ENCODE measurements around the gene ACAN. TPM values are rescaled to one million over a fixed set of nuclear protein-coding genes. Genes with fewer than 3 reads are reported as not detected.

Gene ACAN
- total RNA-seq, 2 experiments from 2014 or later = not detected

DNA sequence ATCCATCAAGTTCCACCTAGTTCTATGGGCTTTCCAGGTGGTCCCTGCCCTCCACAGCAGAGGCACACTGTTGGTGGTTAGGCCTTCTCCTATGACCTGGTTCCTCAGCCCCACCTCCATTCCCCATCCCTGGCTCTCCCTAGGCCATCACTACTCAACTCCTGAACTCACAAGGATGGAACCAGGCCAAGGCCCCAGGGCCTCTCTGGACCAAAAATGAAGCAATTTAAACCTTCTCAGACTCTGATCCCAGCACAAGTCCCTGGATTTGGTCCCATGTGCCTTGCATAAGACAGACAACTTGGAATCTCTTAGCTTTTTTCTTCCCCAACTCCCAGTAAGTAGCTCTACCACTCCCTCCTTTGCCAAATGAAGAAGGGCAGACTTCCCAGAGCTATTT is 14.4 kb upstream of the ACAN start:
- Mint-ChIP-seq H3K36me3 (ENCODE audit: low read depth) (no peaks in the 10 kb centered on the region), H3K9me3 (no peaks in the 10 kb centered on the region), H3K27ac (no peak overlapping the region), H3K4me3 (no peak overlapping the region), H3K4me1 (no peaks in the 10 kb centered on the region), H3K27me3 (peaks cover 29% of the 10 kb centered on the region)
- CTCF ChIA-PET = interaction anchor here (1.0 kb wide), 1 partner anchor 570 kb away, joined by 3 read pairs; no protein-coding TSS in a partner anchor
- DNase-seq = no peak
- POLR2A ChIA-PET = no interaction called here

GRCh38 chr15:88790486-88790885 is 12.8 kb upstream of the ACAN start:
- CTCF ChIA-PET = interaction anchor here (1.3 kb wide), 1 partner anchor 9 kb away, joined by 3 read pairs; no protein-coding TSS in a partner anchor
- H3K4me1 Mint-ChIP-seq = no peaks in the 10 kb centered on the region
- H3K4me3 Mint-ChIP-seq = no peak overlapping the region
- peaks cover 36% of the 10 kb centered on the region for H3K27me3 Mint-ChIP-seq
- no peak for DNase-seq
- no peaks in the 10 kb centered on the region for H3K36me3 Mint-ChIP-seq (ENCODE audit: low read depth)
- H3K27ac Mint-ChIP-seq = no peak overlapping the region
- no peaks in the 10 kb centered on the region for H3K9me3 Mint-ChIP-seq
- POLR2A ChIA-PET = interaction anchor here (0.5 kb wide), 1 partner anchor 41 kb away, joined by 4 read pairs; no protein-coding TSS in a partner anchor

GRCh38 chr15:88791637-88792036 is 11.6 kb upstream of the ACAN start:
- CTCF ChIA-PET = interaction anchor here (0.6 kb wide), 1 partner anchor 44 kb away, joined by 3 read pairs; no protein-coding TSS in a partner anchor
- DNase-seq = no peak
- Mint-ChIP-seq H3K4me3 (no peak overlapping the region), H3K9me3 (no peaks in the 10 kb centered on the region), H3K27me3 (peaks cover 35% of the 10 kb centered on the region), H3K27ac (no peak overlapping the region), H3K4me1 (no peaks in the 10 kb centered on the region), H3K36me3 (ENCODE audit: low read depth) (no peaks in the 10 kb centered on the region)
- POLR2A ChIA-PET = no interaction called here

GRCh38 chr15:88792342-88793282 is 10.6 kb upstream of the ACAN start:
- CTCF ChIA-PET = interaction anchor here (0.6 kb wide), 1 partner anchor 43 kb away, joined by 3 read pairs; no protein-coding TSS in a partner anchor
- no peaks in the 10 kb centered on the region for H3K4me1 Mint-ChIP-seq

DNA sequence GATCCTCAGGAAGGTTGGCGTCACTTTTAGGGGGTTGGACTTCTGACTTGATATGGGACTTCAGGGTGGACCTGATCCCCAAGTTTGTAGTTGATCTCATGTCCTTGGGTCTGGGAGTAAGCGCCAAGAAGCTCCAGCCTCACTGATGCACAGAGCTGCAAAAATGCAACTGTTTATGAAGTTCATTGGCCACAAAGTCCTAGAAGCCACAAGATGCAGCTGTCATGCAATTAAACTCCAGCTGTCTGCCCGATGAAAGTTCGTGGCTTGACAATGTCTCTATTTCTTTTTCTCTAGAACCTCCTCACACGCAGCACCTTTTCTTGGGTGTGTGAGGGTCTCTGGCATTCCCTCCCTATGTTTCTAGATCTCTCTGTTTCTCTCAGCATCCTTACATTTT is 9.2 kb upstream of the ACAN start:
- no peak for DNase-seq
- H3K36me3 Mint-ChIP-seq (ENCODE audit: low read depth) = no peaks in the 10 kb centered on the region
- no peaks in the 10 kb centered on the region for H3K4me1 Mint-ChIP-seq
- H3K27me3 Mint-ChIP-seq = peaks cover 41% of the 10 kb centered on the region
- H3K4me3 Mint-ChIP-seq = no peak overlapping the region
- CTCF ChIA-PET = no interaction called here
- no peaks in the 10 kb centered on the region for H3K9me3 Mint-ChIP-seq
- H3K27ac Mint-ChIP-seq = no peak overlapping the region
- POLR2A ChIA-PET = no interaction called here

More at GRCh38 chr15:88792342-88793282, 10.6 kb upstream of the ACAN start:
- H3K27me3 Mint-ChIP-seq = peaks cover 36% of the 10 kb centered on the region
- H3K36me3 Mint-ChIP-seq (ENCODE audit: low read depth) = no peaks in the 10 kb centered on the region
- no peaks in the 10 kb centered on the region for H3K9me3 Mint-ChIP-seq
- no peak overlapping the region for H3K4me3 Mint-ChIP-seq
- no peak overlapping the region for H3K27ac Mint-ChIP-seq
- POLR2A ChIA-PET = no interaction called here
- no peak for DNase-seq

DNA sequence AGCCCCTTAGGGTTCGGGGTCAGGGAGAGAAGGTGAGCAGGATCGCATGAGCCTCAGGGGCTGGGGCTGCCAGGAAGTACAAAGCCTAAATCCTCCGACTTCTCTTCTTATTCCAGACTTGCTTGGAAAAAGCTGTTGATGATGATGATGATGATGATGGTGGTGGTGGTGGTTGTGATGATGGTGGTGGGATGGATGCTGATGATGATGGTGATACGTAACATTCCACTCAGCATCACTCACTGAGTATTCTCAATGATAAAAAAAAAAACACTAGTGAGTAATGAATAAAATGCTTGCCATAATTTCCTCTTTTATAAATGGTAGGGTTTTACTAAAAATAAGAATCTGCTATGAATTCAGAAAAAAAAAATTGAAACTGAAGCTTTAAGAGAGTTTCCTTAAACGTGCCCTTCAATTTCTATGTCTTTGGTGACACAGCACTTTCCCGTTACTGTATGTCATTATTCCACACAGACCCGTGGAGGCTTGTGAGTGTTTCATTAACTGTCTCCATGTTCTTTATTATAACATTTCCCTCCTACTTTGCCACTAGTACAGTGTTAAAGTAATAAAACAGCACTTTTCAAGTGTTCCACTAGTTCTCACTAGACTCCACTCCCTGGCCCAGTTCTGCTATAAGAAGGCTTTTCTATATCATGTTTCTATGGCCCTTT is 5.4 kb upstream of the ACAN start:
- ChIA-PET CTCF (no interaction called here), POLR2A (no interaction called here)
- H3K27me3 Mint-ChIP-seq = peaks cover 57% of the 10 kb centered on the region

GRCh38 chr15:88799341-88799740 is 3.9 kb upstream of the ACAN start:
- DNase-seq = no peak
- CTCF ChIA-PET = interaction anchor here (0.9 kb wide), 1 partner anchor 9 kb away, joined by 3 read pairs; no protein-coding TSS in a partner anchor
- Mint-ChIP-seq H3K27me3 (peaks cover 53% of the 10 kb centered on the region), H3K9me3 (no peaks in the 10 kb centered on the region), H3K4me1 (peaks cover 3% of the 10 kb centered on the region), H3K27ac (no peak overlapping the region), H3K36me3 (ENCODE audit: low read depth) (peaks cover 2% of the 10 kb centered on the region), H3K4me3 (no peak overlapping the region)
- POLR2A ChIA-PET = no interaction called here

More for the DNA sequence above, 5.4 kb upstream of the ACAN start:
- no peak for DNase-seq
- no peak overlapping the region for H3K27ac Mint-ChIP-seq
- peaks cover 3% of the 10 kb centered on the region for H3K4me1 Mint-ChIP-seq
- H3K4me3 Mint-ChIP-seq = no peak overlapping the region
- H3K36me3 Mint-ChIP-seq (ENCODE audit: low read depth) = peaks cover 2% of the 10 kb centered on the region
- no peaks in the 10 kb centered on the region for H3K9me3 Mint-ChIP-seq

DNA sequence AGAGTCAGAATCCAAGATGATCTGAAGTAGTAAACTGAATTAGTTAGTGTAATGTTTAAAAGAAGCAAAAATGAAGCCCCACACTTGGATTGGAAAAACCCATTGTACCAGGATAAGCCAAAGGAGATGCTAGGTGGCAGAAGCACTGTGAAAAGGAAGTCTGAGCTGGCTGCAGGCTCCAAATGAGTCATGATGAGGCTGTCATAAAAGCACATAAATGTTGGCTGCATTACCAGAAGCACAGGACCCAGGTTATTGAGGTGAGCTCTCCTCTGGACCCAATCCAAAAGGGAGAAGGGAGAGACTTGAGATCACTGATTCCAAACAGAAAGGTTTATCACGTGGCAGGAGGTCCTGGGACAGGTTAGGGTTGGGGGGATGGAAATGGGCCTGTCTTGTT is 3.2 kb upstream of the ACAN start:
- ChIA-PET POLR2A (no interaction called here), CTCF (interaction anchor here (0.9 to 1.0 kb wide), 3 partner anchors 10 to 105 kb away, joined by 3 read pairs; no protein-coding TSS in a partner anchor)
- Mint-ChIP-seq H3K36me3 (ENCODE audit: low read depth) (peaks cover 2% of the 10 kb centered on the region), H3K4me3 (no peak overlapping the region), H3K27ac (no peak overlapping the region), H3K9me3 (no peaks in the 10 kb centered on the region), H3K4me1 (peaks cover 3% of the 10 kb centered on the region), H3K27me3 (peaks cover 56% of the 10 kb centered on the region)
- no peak for DNase-seq

- H3K27ac Mint-ChIP-seq = no peak overlapping the region
- ChIA-PET CTCF (interaction anchor here (1.0 kb wide), 1 partner anchor 104 kb away, joined by 3 read pairs; no protein-coding TSS in a partner anchor), POLR2A (no interaction called here)
- no peaks in the 10 kb centered on the region for H3K9me3 Mint-ChIP-seq
- peaks cover 61% of the 10 kb centered on the region for H3K27me3 Mint-ChIP-seq
- peaks cover 2% of the 10 kb centered on the region for H3K36me3 Mint-ChIP-seq (ENCODE audit: low read depth)
- no peak overlapping the region for H3K4me3 Mint-ChIP-seq
- no peak for DNase-seq
- peaks cover 3% of the 10 kb centered on the region for H3K4me1 Mint-ChIP-seq
Measured at GRCh38 chr15:88800738-88801137, 2.5 kb upstream of the ACAN start.

- H3K27ac Mint-ChIP-seq = no peak overlapping the region
- no peaks in the 10 kb centered on the region for H3K9me3 Mint-ChIP-seq
- peaks cover 2% of the 10 kb centered on the region for H3K36me3 Mint-ChIP-seq (ENCODE audit: low read depth)
- ChIA-PET CTCF (interaction anchor here (0.6 kb wide), 1 partner anchor 16 kb away, joined by 3 read pairs; no protein-coding TSS in a partner anchor), POLR2A (no interaction called here)
- H3K4me3 Mint-ChIP-seq = peak overlapping the region; percentile 28
- peaks cover 3% of the 10 kb centered on the region for H3K4me1 Mint-ChIP-seq
- peaks cover 57% of the 10 kb centered on the region for H3K27me3 Mint-ChIP-seq
- DNase-seq = no peak
Measured at GRCh38 chr15:88802250-88802990, 816 bp upstream of the ACAN start.

DNA sequence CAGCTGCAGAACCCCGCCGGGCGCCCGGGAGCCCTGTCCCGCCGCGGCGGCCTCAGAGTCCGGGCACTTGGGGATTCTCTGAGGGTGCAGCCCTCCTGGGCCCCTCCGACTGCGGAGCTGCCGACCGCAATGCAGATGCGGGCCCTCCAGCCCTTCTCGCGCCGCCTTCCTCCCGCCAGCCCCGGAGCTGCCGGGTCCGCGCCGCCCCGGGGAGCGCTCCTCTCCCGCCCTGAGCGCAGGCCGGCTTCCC is 320 bp upstream of the ACAN start:
- ChIA-PET CTCF (interaction anchor here (0.6 kb wide), 1 partner anchor 17 kb away, joined by 3 read pairs; no protein-coding TSS in a partner anchor), POLR2A (no interaction called here)
- no peak for DNase-seq
- H3K27me3 Mint-ChIP-seq = peaks cover 54% of the 10 kb centered on the region
- H3K4me1 Mint-ChIP-seq = peaks cover 3% of the 10 kb centered on the region
- peaks cover 2% of the 10 kb centered on the region for H3K36me3 Mint-ChIP-seq (ENCODE audit: low read depth)
- no peak overlapping the region for H3K27ac Mint-ChIP-seq
- H3K4me3 Mint-ChIP-seq = no peak overlapping the region
- H3K9me3 Mint-ChIP-seq = no peaks in the 10 kb centered on the region

- H3K4me3 Mint-ChIP-seq = no peak overlapping the region
- H3K4me1 Mint-ChIP-seq = peaks cover 3% of the 10 kb centered on the region
- DNase-seq = no peak
- no peaks in the 10 kb centered on the region for H3K9me3 Mint-ChIP-seq
- H3K27me3 Mint-ChIP-seq = peaks cover 50% of the 10 kb centered on the region
- peaks cover 2% of the 10 kb centered on the region for H3K36me3 Mint-ChIP-seq (ENCODE audit: low read depth)
- ChIA-PET POLR2A (no interaction called here), CTCF (no interaction called here)
- no peak overlapping the region for H3K27ac Mint-ChIP-seq
Measured at GRCh38 chr15:88803920-88804247, 648 bp downstream of the ACAN start.

- POLR2A ChIA-PET = no interaction called here
- H3K36me3 Mint-ChIP-seq (ENCODE audit: low read depth) = peaks cover 2% of the 10 kb centered on the region
Measured at GRCh38 chr15:88804257-88804656, 1.0 kb downstream of the ACAN start.

More at GRCh38 chr15:88804257-88804656, 1.0 kb downstream of the ACAN start:
- H3K4me3 Mint-ChIP-seq = no peak overlapping the region
- no peaks in the 10 kb centered on the region for H3K9me3 Mint-ChIP-seq
- H3K27me3 Mint-ChIP-seq = peaks cover 50% of the 10 kb centered on the region
- peaks cover 3% of the 10 kb centered on the region for H3K4me1 Mint-ChIP-seq
- DNase-seq = no peak
- CTCF ChIA-PET = no interaction called here
- H3K27ac Mint-ChIP-seq = no peak overlapping the region

Data from activated CD4-positive, alpha-beta T cell treated with anti-CD3 and anti-CD28 coated beads, Interleukin-2, amount 10 ng/mL, durations not matched to agents 7 days and 5 days (primary cell).